ENCODE results near the gene ADARB1. TPM values are rescaled to one million over a fixed set of nuclear protein-coding genes. Genes with fewer than 3 reads are reported as not detected.
A peak's percentile ranks its signal among the peaks of the same experiment; 100 is the strongest.
"Not testable (repeated sequence)": the region's sequence is repeated elsewhere in the genome, so short reads cannot be mapped to it uniquely, and the experiment has no call there.

Gene ADARB1
- total RNA-seq, 1 donor = 2.1 TPM

DNA sequence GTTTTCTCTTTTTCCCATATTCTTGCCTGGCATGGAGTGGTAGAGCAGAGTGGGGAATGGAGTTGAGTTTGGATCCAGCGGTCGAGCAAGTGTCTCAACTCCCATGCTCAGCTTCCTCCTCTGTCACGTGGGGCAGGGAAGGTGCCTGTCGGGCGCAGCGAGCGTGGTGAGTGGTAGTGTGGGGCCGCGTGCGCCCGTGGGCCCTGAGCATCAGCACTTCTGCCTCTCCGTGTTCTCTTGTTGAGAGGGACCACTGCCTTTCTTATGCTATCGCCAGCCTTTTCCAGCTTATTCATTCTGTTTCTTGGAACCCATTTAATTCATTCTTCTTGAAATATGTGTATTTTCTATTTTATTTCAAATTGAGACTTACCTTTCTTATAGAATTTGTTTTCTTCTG lies 65.1 kb downstream of the ADARB1 start:
- TF ChIP-seq, protein P1, sequence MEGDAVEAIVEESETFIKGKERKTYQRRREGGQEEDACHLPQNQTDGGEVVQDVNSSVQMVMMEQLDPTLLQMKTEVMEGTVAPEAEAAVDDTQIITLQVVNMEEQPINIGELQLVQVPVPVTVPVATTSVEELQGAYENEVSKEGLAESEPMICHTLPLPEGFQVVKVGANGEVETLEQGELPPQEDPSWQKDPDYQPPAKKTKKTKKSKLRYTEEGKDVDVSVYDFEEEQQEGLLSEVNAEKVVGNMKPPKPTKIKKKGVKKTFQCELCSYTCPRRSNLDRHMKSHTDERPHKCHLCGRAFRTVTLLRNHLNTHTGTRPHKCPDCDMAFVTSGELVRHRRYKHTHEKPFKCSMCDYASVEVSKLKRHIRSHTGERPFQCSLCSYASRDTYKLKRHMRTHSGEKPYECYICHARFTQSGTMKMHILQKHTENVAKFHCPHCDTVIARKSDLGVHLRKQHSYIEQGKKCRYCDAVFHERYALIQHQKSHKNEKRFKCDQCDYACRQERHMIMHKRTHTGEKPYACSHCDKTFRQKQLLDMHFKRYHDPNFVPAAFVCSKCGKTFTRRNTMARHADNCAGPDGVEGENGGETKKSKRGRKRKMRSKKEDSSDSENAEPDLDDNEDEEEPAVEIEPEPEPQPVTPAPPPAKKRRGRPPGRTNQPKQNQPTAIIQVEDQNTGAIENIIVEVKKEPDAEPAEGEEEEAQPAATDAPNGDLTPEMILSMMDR (IDR thresholded peaks at IDR 0.05; ENCODE audit: insufficient read depth, low read length) = no peak
- DNase-seq (ENCODE audit: low read depth) = no peak
- H3K4me3 ChIP-seq (ENCODE audit: low read depth, low read length) = no peak overlapping the region

DNA sequence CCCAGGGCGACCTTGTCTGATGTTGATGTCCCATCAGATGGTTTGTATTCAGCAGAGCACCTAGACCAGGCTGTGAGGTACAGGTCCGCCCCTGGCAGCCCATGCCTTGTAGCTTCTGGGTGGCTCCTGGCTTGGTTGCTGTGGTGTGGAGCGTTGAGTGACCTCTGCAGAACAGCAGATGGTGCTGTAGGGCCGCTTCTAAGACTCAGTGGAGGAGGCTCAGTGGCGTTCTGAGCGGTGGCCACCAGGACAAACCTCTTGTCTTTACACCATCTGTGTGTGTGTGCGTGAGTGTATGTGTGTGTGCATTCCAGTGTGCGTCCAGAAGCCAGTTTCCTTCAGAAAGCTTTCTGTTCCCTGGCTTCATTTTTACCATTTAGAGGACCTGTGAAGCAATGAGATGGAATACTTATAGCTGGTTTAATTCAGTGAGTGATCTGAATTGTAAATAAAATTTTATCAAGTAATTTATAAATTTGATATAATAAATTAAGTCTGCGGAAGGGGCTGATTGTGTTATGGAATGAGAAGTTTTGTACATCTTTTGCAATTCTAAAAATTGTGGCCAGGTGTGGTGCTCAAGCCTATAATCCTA lies 66.1 kb downstream of the ADARB1 start:
- TF ChIP-seq, protein P1 (IDR thresholded peaks at IDR 0.05; ENCODE audit: insufficient read depth, low read length) = peak; percentile 95
- DNase-seq (ENCODE audit: low read depth) = peak; percentile 95
- no peak overlapping the region for H3K4me3 ChIP-seq (ENCODE audit: low read depth, low read length)

DNA sequence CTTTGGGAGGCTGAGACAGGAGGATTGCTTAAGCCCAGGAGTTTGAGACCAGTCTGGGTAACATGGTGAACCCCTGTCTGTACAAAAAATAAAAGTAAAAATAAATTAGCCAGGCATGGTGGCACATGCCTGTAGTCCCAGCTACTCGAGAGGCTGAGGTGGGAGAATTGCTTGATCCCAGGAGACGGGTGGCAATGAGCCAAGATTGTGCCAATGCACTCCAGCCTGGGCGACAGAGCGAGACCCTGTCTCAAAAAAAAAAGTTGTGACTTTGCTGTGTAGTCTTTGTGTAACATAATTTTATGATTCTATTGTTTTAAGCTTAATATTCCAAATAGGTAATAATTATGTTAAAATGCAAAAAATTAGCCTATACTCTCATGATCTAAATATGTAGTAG lies 66.6 kb downstream of the ADARB1 start:
- not testable (repeated sequence) for H3K4me3 ChIP-seq (ENCODE audit: low read depth, low read length)

DNA sequence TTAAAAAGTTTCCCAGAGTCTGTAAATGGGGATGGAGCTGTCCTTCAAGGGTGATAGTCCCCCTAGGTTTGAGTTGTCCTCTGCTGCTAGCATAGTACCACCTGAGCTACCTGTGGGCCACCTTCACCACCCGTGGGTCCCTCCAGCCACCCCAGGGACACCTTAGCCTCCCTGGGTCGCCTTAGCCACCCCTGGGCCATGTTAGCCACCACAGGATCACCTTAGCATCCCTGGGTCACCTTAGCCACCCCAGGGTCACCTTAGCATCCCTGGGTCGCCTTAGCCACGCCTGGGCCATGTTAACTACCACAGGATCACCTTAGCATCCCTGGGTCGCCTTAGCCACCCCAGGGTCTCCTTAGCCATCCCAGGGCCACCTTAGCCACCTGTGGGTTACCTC lies 67.1 kb downstream of the ADARB1 start:
- DNase-seq (ENCODE audit: low read depth) = no peak
- TF ChIP-seq, protein P1 (IDR thresholded peaks at IDR 0.05; ENCODE audit: insufficient read depth, low read length) = no peak
- H3K4me3 ChIP-seq (ENCODE audit: low read depth, low read length) = no peak overlapping the region

More for the DNA sequence above, 66.6 kb downstream of the ADARB1 start:
- not testable (repeated sequence) for DNase-seq (ENCODE audit: low read depth)

DNA sequence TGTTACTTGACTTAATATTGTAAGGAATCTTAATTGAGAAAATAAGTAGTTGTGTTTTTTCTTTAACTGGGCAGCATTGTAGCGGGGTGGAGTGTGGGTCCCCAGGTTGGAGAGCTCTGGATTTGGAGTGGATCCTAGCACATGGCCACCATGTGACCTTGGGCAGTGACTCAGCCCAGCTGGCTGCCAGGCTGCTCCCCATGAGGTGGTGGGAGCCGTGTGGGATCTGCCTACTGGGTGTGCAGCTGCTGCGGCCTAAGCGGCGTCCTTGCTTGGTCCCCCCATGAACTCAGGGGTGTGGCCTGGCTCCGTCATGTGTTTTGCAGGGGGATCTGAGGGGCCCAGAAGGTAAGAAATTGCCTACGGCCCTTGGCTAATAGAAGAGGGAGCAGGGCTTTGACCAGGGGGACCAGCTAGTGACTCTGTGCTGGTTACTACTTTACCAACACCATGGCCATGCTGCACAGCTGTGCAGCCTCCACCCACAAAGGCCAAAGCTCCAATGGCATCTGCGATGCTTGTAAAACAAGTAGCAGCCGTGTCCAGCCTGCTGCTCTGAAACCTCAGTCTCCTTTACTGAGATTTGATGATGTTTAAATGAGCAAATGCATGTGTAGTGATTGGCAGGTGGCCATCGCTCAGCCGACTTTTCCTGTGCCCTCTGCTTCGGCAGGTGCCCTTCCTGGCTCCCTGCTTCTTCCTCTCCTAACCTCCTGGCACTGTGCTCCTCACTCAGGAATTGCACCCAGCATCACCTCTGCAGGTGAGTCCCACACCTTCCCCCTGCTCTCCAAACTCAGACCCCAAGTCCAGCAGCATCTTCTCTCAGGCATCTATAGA lies 68.3 kb downstream of the ADARB1 start:
- no peak overlapping the region for H3K4me3 ChIP-seq (ENCODE audit: low read depth, low read length)
- peak; percentile 64 for DNase-seq (ENCODE audit: low read depth)
- TF ChIP-seq, protein P1 (IDR thresholded peaks at IDR 0.05; ENCODE audit: insufficient read depth, low read length) = no peak

DNA sequence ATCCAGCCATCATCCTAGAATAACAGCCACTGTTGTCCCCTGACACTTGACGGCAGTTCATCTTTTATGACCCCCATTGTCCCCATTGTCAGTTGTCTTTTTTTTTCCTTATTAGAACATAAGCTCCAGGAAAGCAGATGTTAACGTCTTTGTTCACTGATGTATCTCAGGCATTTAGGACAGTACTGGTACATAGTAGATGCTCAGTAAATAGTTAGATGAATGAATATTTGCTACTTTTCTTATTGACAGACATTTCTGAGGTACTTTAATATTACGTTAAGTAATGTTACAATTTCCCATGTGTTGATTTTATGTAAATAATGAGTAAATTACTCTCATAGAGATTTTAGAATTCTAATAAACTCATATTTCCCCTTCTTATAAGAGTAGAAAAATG lies 69.5 kb downstream of the ADARB1 start:
- H3K4me3 ChIP-seq (ENCODE audit: low read depth, low read length) = no peak overlapping the region
- TF ChIP-seq, protein P1 (IDR thresholded peaks at IDR 0.05; ENCODE audit: insufficient read depth, low read length) = no peak
- no peak for DNase-seq (ENCODE audit: low read depth)

DNA sequence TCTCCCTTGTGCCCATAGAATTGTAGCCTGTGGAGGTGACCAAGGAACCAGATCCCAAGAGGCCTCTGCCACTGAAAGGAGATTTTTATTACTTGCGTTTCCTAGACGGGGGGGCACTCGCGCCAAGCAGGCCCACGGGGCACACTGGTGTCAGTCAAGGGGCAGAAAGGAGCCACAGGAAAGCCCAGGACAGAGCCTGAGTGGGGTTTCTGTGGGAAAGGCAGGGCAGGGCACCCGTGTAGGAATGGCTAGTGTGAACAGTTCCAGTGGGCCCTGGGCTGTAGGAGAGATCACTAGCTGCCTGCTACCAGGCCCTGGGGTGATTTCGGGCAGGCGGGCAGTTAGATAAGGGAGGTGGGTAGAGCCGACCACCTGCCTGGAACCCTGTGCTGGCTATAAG lies 70.8 kb downstream of the ADARB1 start:
- TF ChIP-seq, protein P1 (IDR thresholded peaks at IDR 0.05; ENCODE audit: insufficient read depth, low read length) = no peak
- no peak overlapping the region for H3K4me3 ChIP-seq (ENCODE audit: low read depth, low read length)
- DNase-seq (ENCODE audit: low read depth) = no peak

DNA sequence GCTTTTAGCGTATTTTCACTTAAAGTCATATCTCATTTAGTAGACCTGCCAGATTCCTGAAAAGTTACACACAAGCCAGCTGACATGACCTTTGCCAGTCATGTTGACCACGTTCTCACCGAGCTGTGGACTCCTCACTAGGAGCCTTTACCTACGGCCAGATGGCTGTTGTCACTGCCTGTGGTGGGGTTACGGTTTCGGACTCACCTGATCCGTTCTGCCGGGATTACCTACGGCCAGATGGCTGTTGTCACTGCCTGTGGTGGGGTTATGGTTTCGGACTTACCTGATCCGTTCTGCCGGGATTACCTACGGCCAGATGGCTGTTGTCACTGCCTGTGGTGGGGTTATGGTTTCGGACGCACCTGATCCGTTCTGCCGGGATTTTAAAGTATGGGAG lies 71.5 kb downstream of the ADARB1 start:
- not testable (repeated sequence) for H3K4me3 ChIP-seq (ENCODE audit: low read depth, low read length); DNase-seq (ENCODE audit: low read depth)
